Activated naive CD4-positive, alpha-beta T cell treated with anti-CD3 and anti-CD28 coated beads, Interleukin-2, amount 50 U/mL, for 16 hours (primary cell): ENCODE results near the gene SREBF1.
A peak's percentile ranks its signal among the peaks of the same experiment; 100 is the strongest.

Source experiments
- DNase-seq: peaks from one replicate; pipeline ENCODE4 v3.0.0-alpha.2; 2020

The SREBF1 gene

DNA sequence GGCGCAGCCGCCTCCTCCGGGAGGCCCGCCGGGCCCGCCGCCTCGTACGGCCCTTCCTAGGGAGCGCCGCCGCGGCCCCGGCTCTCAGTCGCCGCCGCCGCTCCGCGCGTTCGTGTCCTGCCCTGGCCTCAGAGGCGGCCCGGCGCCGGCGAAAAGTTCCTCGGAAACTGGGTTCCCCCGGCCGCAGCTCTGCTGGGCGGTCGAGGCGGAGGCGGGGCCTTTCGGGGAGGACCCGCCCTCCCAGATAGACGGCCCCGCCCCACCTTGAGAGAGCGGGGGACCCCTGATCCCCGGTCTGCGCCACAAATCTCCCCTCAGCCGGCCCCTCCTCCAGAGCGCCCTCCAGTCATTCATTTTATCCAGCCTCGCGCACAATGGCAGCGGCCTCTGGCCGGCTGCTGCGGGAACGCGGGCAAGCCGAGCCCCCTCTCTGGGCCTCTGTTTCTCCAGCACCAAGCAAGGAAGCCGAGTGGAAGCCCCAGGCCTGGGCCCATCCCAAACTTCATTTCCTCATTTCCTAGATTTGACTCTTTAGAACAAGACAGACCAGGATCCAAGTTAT lies at the start of gene SREBF1:
Gene SREBF1 (minus strand): TSS at position 169 of the 562 bp plus-strand sequence. CDS start 169 bp downstream, outside the sequence.
- peak; percentile 68 for DNase-seq

DNA sequence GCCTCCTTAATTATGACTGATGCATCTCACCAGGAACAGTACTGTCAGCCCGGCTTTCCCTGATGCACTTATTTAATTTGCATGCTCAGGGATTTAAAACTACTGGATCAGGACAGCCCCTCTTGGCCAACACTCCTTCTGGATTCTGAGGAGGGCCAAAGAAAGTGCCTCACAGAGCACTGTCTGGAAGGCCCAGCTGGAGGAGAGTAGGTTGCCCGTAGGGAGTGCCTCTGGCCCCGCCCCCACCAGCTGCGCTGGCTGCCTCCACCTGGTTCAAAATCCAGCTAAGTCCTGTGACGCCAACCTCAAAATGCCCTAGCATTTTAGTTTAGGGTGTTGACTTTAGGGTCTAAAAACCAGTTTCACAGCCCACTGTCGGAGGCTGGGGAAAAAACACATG lies 49.4 kb upstream of the SREBF1 start:
- DNase-seq: no peak

DNA sequence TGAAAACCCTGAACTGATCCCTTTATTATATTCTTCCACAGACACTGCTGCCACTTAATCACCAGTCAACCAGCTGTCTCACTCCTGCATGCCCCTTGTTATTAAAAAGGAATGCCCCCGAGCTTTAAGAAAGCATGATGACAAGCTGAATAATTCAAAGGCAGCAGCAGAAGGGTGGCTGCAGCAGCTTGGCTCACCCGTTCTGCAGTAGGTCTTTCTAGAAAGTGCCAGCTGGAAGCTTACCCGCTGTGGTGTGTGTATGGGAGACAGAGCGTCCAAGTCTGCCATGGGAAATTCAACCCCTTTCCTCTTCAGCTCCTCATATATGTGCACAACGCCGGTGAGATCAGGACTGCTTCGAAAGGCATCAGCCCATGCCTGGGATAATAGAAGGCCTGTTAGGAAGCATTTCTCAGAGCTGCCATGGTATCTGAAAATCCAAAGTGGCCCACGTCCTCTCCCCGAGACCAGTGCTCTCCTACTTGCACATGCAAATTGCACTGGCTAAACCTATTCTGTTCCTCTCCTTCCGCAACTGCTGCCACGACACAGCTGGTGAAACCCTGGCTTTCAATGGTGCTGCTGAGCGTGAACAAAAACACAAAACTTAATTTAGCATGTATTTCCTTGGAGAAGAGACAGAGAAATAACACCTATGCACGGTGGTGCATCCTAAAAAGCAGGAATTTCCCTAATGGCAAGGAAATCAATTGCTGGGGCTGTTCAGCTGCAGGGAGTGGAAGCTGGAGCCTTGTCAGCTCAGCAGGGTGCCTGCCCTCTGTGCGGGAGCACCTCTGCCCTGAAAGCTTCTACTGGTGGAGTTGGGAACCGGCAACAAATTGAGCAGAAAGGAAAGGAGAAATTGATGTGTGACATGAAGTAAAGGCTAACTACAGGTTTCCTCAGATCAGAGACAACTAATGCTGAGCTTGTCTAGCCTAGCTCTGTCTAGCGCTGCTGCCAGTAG lies 47.9 kb upstream of the SREBF1 start:
- DNase-seq: no peak

DNA sequence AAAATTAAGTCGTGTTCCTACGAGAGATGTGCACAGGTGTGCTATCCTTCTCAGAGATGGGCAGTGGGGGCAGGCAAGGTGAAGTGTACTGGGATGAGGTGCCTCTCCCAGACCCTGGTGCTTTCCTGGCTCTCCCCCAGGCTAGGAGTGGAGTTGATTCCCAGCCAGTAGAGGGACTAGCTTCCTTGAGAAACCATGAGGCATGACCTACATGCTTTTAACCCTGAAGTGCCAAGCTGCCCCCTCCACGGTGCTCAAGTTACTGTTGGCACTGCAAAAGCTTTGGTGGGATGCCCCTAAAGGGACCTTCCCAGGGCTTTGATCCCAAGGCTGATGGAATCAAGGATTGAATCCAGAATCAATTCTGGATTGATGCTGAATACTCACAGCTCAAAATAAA lies 47.0 kb upstream of the SREBF1 start:
- DNase-seq: no peak

DNA sequence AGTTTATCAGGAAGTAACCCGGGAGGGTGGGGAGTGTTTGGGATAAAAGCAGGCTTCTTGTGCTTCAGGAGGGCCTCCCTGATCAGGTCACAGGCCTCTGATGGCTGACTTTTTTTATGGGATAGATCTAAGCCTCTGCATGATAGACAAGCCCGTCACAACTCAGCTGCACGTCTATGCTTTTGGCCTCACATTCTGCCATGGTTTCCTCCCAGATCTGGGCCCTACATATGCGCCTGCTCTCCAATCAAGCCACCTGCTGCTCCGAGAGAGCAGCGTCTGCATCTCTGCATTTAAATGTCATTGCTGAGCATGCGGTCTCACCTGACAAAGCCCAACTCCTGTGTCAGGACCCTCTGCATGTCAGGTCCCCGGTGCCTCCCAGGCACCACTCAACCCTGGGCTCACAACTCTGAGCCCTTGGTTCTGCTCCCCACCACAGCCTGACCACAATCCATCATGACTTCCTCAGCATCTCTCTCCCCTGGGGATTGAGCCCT lies 45.3 kb upstream of the SREBF1 start:
- no peak for DNase-seq

DNA sequence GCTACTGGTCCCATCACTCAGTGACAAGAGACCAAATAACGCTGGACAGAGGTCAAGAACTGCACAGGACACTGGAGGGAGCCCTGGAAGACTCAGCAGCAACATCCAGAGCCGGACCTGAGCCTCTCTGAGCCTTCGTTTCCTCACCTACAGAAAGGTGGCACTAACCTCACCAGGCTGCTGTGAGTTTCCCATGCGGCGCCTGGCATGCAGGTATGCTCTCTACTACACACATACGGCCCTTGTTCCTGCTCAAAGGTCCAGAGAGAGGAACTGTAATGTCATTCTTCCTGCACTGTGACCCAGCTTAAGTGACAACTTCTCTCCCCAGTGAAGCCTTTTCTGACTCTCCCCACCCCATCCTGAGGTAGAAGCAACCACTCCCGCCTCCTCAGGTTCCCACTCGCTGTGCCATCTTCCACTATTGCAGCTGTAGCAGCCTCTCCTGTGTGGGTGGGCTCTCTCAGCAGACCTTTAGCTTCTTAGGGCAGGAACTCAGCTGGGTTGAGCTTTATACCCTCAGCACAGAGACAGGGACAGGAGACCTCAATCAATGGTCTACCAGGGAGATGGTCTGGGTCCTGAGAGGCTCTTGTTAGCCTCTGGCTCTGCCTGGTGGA lies 43.9 kb upstream of the SREBF1 start:
- DNase-seq: no peak

DNA sequence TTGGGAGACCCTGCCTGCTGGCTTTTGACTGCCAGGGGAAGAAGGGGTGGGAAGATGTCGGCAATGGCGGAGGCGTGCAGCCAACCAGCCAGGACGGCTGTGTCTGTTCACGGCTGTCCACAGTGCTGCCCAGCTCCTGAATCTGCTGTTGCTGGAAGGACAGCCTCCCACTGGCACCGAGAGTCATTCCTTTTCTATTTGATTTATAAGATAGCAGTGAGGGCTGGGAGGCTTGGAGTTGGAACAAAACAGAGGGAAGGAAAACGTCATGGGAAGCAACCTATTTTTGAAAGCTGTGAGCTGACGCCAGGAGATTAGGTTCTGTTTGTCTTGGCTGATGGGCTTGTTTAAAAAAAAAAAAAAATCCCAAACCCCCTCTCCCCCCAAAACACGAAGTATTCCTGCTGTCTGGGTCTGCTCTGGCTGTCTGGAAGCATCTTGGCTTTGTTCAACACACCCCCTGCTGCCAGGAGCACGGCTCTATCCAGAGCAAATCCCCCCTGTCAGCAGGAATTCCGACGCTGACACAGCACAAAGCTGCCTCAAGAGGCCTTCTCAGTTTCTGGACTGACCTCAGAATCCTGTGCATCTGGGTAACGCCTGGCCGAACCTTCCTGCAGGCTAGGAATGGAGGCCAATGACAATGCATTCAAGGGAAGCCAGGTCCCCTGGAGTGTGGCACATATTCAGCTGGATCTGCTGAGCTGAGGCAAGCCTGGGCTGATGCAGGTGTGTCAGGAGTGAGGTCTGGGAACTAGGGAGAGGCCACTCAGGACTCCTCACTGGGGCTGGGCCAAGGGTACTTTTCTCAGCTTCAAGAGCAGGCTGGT lies 41.0 kb upstream of the SREBF1 start:
- no peak for DNase-seq

DNA sequence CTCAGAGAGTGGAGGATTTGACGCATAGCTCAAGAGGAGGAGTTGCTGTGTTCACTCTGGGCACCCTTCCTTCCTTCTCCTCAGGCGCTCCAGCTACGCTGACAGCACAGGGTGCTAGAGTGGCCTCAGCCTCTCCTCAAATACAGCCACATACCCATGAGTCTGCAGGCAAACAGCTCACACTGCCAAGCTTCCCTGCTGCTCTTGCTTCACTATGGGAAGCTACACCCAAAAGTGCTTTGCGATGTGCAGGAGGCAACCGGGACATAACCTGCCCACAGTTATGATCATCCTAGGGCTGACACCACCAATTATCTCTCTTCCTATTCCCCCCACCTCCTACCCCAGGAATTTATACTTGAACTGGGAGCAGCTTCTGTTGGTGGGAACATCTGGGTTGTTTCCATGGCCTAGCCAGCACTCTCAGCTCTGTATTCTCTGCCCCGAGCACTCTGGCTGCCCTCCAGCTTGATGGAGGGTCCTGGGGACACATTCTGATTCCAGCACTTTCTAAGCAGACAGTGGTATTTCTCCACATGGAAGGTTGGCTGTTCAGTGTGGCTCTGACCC lies 40.3 kb upstream of the SREBF1 start:
- no peak for DNase-seq

DNA sequence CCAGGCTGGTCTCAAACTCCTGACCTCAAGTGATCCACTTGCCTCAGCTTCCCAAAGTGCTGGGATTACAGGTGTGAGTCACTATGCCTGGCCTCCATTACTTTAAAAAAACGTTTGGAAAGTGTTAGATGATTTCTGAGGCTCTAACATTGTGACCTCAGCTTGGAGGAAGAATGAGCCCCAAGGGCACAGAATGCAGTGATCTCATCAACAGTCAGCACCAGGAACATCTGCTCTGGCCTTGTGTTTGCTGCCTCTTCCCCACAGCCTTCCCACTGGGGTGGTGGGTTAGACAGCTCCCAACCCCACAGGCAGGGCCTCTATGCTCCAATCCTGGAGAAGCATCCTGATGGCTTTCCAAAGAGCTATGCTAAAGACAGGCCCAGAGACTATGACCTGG lies 37.7 kb upstream of the SREBF1 start:
- DNase-seq: no peak

DNA sequence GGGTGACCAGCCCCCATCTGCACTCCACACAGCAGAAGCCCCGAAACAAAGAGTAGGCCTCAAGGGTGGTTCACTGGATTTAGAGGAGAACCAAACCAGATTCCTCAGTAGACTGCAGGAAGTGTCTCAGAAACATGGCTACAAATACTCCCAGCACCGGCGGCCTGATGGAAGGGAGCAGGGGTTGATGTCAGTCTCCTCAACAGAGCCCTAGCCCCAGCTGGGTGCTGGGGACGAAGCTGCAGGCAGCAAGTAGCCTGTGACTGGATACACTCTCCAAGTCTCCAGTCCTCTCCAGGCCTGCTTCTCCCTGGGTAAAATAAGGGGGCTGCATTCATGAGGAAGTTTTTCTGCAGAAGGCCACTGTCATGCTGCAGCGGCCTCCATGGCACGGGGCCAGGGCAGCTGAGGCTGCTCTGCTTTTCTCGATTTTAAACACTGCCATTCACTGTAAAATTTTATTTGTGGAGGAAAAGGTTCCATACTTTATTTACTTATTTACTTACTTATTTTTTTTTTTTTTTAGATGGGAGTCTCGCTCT lies 36.7 kb upstream of the SREBF1 start:
- no peak for DNase-seq

DNA sequence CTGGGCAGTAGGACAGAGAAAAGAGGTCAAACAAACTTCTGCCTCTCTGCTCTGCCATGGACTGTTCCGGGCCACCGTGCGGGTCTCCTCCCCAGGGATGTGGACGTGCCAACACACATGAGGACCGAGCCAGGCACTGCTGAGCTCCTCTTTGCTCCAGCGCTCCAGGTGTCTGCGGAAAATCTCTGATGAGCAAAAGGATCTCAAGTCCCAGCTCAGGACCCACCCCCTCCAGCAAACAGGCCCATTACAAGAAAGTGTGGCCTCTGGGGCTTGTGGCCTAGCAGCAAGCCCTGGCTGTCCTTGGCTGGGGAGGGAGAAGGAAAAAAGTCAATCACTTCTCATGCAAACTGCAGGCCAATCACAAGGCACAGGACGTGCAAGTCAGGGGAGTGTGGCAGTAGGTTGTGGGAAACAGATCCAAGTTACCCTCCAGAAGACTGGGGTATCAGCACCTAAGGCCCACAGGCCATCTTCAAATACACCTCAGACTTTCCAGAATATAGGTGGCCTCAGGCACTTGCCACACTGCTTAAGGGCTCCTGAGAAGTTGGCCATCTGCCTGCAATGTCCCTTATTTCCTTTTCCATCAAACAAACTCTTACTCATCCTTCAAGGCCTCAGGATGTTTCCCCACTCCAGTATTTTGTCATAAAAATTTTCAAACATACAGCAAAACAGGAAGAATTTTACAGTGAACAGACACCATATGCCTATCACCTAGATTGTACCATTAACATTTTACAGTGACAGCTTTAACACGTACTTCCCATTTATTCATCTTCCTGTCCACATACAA lies 36.0 kb upstream of the SREBF1 start:
- no peak for DNase-seq

DNA sequence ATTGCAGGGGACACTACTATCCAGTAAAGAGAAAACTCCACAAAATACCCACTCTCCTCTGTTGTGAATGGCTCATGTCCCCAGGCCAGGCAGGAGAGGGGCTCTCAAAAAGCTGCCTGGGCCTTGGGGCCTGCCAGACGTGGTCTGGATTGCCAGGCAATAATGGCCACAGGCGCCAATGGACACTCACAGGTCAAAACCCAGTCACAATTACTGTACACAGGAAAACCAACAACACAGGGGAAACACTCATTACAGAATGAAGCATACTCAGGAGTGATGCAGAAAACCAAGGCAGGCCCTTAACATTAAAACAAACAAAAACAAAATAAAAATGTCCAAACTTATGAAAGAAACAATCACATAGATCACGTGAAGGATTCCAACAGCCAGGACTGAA lies 35.1 kb upstream of the SREBF1 start:
- no peak for DNase-seq

DNA sequence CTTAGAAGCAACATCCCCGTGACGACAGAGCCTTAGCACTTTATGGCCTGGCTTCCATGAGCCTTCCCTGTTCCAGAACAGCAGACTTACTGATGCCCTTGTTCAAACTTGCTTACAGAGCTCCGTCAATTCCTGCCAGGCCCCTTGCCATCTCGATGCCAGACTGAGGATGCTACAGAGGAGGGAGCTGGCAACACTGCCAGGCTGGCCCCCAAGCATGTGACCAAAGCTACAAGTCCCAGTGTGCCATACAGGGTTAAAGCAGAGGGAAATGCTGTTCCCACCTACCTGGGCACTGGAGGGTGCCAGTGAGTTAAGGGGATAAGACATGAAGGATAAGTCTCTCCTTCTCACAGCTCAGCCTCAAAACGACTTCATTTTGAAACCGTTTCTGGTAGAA lies 33.5 kb upstream of the SREBF1 start:
- DNase-seq: no peak

DNA sequence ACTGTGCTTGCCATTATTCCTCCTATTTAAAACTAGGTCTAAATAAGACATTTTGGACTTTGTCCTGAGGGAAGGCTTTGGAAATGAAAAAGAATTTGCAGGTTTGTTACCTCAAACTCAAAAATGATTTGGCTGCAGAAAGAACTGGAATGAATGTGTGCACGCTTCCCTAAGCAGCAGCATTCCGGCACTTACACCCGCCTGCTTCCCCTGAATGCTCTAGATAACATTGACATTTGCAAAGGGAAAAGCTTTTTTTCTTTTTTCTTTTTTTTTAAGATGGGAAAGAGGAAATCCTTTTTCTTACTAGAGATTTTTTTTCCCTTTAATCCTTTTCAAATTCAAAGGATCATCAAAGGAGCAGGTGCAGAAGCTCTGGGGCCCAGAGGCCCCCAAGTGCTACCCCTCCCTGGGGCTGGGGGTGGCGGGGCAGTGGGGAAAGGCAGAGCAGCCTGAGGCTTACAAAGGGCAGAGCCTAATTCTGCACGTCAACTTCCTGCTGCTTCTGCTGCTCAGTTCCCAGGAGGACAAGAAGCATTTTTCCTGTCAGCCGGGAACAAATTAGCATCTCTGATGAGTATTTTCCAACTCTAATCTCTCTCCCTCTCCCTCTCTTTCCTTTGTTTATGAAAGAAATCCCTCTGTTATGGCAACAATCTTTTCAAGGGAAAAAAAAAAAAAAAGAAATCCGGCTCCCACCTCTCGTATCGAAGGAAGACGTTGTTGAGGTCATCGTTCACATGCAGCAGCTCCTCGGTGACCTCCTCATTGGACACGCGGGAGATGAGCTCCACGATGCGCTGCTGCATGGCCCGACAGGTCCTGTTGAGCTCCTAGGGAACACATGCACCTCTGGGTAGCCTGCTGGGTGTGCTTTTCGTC lies 32.1 kb upstream of the SREBF1 start:
- DNase-seq: no peak

DNA sequence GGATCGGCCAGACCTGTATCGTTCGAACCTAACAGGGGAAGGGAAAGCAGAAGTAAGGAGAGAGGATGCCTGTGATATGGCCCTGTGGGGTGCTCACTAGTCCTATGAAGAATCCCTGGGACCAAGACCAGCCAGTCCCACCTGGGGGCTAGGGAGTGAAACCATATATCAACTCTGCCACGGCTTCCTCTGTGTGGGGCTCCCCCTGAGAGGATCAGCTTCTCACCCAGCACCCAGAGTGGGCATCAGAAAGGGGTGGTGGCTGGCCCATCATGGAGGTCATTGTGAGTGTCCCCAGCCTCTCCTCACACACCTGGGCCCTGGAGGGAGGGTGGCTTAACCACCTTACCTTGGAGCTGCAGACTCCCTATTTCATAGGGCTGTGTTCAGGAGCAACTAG lies 30.1 kb upstream of the SREBF1 start:
- DNase-seq: no peak

DNA sequence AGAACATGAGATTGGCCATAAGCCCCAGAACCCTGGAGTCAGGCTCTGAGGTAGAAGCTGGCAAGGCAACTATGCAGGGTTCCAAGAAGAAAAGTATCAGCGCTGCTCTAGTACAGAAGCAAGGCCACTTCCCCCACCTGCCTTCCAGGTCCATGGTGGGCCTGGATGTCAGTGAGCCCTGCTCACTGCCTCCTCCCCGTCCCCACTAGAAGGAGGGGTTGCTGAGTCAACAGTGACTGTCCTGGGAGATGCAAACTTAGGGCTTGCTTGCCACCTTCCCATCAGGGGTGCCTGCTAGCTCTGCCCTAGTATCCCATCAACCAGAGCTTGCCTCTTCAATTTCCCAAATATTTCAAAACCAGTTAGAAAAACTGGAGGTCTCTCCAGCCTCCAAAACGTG lies 29.6 kb upstream of the SREBF1 start:
- DNase-seq: no peak

DNA sequence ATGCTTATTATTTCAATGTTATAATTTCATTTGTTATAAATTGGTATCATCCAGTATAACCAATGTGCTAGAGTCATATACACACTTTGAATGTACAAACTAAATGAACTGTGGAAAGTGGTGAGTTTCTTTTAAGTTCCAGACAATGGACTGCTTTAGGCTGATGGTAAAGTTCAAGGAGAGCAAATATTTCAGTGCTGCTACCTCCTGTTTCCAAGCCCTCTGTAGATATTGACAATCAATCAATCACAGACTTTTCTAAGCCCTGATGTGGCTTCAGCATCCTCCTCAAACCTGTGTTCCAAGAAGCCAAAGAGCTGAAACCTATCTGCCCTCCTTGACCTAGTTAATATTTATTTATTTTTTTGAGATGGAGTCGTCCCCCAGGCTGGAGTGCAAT lies 28.2 kb upstream of the SREBF1 start:
- no peak for DNase-seq

DNA sequence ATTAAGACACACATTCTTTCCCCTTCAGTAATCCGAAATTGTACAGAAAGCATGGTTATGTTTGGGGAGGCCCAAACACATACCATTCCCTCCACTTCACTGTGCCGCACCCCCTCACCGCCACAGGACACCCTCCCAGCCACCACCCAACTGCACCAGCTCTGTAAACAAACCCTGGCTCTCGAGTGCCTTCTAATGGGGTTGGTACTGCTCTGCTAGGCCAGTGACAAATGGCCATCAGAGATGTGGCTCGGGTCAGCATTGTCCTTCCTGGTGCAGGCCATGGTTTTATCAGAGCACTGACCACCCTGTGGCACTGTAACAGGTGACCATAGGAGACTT lies 24.0 kb upstream of the SREBF1 start:
- no peak for DNase-seq

DNA sequence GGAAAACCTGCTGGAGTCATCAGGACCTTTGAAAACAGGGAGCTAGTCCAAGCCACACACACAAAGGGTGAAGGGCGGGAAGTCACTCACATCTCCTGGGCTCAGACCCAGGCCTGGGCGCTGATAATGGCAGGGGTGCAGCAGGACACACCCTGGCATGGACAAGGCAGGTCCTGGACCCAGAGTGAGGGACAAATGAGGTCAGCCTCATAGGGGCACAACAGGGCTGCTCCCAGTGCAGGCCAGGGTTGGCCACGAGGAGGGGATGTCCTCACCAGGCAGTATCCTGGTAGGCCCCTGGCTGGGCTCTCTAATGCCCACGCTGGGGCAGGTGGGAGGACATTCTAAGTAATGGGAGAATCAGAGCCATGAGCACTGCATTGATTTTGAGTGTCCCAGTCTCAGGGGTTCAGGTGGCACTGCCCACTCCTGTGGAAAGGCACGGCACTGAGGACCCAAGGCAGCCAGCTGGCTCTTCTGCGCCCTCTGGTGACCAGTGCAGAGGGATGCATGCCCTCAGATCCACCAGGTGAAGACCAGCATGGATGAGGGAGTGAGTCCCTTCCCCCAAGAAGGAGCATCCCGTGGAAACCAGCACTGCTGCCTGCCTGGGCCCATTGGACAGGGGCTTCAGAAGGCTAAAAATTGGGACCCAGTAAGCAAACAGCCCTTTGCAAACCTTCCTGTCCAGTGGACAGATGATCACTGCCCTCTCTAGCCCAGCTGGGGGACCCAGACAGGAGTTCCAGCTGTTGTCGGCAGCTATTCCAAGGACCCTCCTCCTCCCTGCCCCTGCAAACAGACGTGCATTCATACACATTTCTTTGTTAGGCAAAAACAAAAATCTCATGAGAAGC lies 23.4 kb upstream of the SREBF1 start:
- DNase-seq: peak; percentile 66
